AG20443 (cell line): ENCODE measurements around the gene ARHGAP8.
A peak's percentile ranks its signal among the peaks of the same experiment; 100 is the strongest.

Experiments used
- DNase-seq: peaks from one replicate; pipeline ENCODE4 v3.0.0; 2012; ENCODE audit warnings: low spot score, mixed read lengths

ARHGAP8 gene

DNA sequence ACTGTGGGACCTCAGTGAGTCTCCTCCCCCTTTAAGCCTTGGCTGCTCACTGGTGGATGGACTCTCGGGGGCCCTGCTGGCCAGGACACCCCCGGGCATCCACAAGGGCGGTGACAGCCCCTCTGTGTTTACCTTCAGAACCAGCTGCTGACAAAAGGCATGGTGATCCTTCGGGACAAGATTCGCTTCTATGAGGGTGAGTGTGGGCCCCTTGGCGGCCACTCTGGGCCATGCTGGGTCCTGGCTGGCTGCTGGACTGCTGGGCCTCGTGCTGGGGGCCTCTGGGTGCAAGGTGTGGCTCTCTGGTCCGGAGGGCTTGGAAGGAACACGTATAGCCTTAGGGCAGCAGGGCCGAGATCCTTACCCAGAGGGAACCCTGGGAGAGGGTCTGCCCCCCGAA, 25.9 kb upstream of the ARHGAP8 start:
- DNase-seq, result no peak

DNA sequence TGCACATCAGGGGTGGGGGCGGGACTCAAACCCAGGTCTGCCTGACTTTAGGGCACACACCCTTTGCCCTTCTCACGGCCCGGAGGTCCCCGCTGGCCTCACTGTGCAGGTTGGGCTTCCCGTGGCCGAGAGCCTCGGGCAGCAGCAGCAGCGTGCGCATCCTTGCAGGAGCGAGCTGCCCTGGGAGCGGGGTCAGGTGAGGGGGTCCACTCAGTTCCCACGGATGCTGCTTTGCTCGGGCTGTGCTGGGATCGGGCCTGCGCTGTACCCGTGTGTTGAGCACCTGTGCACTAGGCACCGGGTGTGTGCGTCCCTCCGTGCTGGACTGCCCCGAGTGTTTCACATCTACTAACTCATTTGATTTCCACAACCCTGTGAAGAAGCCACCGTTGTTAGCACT, 25.2 kb upstream of the ARHGAP8 start:
- DNase-seq, result no peak

DNA sequence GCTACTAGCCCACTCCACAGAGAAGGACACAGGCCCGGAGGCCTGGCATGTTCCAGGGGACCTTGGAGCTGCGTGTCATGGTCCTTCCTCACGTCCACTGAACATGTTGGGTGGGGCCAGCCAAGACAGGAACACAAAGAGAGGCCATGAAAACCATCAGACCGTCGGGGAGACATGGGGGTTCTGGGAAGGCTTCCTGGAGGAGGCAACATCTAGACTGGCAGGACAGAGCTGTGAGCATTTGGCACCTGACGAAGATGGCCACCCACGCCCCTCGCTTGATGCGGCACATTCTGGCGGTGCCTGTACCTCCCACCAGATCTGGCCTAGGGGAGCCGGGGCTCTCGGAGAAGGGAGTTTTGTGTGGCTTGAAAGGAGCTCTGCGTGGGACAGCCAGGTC, 24.7 kb upstream of the ARHGAP8 start:
- DNase-seq, result no peak

GRCh38 chr22:44728761-44729324, 23.5 kb upstream of the ARHGAP8 start:
- no peak for DNase-seq

DNA sequence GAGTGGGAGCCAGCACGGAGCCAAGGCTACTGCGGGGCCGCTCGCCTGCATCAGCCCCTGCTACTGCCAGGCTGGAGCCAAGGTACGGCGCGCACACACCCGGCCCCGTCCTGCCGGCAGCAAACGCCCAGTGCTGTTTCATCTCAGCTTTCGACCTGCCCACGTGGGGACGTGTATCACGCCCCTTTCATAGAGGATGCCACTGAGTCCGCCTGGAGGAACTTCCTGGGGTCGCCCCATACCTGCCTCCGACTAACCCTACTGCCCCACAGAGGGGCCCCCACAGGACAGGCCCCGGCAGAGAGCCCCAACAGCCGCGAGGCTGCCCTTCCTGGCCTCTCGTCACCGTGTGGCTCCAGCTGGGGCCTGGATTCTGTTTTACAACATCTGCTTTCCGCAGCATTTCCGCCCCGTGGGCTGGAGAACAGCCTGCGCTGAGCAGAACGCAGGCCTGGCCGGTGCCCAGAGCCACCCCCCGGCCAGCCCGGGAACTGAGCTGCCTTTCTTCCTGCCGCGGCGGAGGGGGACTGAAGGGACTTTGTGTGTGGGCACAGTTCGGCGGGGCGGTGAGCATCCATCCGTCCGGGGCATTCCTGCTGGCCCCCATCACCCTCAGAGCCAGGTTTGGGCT, 22.9 kb upstream of the ARHGAP8 start:
- no peak for DNase-seq

GRCh38 chr22:44730022-44730393, 22.4 kb upstream of the ARHGAP8 start:
- no peak for DNase-seq

DNA sequence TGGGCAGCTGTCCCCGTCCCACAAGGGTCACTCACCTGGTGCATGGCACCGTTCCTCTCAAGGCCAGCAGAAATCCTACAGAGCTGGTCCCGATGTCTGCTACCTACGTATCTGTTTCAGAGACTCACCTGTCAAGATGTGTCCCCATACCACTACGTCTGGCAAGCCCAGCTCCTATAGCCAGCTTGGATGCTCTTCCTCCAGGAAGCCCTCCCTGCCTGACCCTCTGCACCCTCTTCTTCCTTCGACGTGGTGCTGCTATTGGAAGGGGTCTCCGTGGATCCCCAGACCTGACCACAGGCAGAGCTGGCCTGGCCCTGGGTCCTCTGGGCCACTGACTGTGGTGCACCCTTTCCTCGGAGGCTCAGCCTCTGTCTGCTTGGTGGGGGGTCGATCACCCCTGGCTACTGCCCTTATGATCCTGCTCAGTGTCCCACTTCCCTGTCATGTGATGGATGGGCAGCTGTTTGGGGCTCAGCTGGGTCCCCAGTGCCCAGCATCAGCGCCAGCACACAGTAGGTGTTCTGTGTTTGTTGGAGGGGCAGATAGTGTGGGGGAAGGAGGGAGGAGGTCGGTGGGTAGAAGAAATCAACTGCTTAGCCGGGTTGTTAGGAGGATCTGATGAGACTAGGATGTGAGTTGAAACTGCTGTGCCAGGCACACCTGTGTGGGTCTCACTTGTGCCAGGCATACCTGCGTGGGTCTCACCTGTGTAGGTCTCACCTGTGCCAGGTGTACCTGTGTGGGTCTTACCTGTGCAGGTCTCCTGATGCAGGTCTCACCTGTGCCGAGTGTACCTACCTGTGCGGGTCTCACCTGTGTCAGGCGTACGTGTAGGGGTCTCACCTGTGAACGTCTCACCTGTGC, 21.7 kb upstream of the ARHGAP8 start:
- DNase-seq, result no peak

GRCh38 chr22:44731357-44731970, 20.9 kb upstream of the ARHGAP8 start:
- DNase-seq, result no peak

- no peak for DNase-seq
These were observed 20.3 kb upstream of the ARHGAP8 start for GRCh38 chr22:44732017-44732561.

DNA sequence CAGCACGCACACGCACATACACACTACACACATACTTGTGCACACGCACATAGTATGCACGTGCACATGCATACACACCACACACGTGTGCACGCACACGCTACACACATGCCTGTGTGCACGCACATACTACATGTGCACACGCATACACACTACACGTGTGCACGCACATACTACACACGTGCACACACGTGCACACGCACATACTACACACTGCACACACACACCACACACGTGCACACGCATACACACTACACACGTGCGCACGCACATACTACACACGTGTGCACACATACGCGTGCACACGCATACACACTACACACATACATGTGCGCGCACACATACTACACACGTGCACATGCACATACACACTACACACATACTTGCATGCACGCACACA, 19.7 kb upstream of the ARHGAP8 start:
- no peak for DNase-seq

DNA sequence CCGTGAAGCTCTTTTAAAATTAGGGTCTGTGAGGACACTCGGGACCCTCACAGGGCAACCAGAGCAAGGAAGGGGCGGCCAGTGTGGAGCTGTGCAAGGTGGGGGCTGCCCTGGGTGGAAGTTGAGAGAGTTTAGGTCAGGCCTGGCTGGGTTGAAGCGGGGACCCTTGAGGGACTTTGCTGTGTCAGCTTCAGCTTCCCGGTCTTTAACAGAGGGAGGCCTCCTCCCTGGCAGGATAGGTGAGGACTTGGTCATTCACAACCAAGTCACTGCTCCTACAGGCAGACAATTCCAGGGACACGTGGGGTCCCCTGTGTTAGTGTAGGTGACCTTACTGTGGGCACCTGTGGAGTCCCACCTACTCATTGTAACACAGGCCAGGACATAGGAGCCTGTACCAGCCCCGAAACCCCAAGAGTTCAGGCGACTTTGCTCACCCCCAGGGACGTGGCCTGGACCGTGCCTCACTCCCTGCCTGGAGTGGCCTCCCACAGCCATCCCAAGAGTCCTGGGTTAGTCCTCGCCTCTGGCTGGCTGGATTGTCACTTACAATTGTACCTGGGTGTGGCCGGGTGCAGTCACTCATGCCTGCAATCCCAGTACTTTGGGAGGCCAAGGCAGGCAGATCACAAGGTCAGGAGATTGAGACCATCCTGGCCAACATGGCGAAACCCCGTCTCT, 18.8 kb upstream of the ARHGAP8 start:
- DNase-seq, result no peak

DNA sequence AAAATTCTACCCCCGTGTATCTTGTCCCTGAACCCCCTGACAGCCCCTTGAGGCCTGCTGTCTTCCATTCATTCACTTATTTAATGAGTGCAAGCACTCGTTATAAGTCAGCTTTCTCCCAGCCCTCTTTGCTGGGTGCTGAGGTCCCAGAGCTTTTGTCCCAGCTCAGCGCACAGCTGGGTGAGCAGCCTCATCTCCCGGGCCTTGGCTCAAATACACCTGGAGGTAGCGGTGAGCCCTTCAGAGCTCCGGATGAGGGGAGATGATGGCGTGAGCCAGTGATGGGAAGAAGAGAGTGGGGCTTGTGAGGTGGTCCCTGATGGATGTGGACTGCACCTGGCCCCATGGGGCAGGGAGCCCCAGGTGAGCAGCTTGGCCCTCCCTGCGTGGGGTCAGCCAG, 18.1 kb upstream of the ARHGAP8 start:
- DNase-seq, result no peak

DNA sequence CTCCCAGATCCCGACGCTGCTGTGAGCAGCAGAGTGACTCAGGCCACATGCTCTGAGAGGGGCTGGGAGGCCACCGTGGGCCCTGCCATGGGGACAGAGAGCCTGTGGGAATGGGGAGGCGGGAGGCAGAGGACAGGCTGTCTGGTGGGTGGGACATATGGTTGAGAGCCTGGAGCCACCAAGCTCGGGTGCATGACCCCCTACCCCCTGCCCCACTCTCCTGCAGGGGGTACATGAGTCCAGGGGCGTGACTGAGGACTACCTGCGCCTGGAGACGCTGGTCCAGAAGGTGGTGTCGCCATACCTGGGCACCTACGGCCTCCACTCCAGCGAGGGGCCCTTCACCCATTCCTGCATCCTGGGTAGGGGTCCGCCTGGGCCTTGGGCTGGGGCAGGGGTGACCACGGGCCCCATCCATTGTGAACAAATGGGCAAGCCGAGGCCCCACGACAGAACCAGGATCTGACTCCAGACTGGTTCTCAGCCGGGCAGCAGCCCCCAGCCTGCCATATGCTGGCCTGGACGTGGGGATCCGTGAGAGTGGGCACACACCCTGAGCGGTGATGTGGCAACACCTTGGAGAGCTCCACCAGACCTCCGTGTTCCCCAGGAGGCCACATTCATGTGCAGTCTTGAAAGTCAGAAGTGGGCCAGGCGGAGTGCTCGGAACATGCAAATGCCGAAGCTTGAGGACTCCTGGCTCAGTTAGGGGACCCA, 17.4 kb upstream of the ARHGAP8 start:
- no peak for DNase-seq

- DNase-seq, result peak; percentile 87
These were observed 16.6 kb upstream of the ARHGAP8 start for GRCh38 chr22:44735518-44736428.

DNA sequence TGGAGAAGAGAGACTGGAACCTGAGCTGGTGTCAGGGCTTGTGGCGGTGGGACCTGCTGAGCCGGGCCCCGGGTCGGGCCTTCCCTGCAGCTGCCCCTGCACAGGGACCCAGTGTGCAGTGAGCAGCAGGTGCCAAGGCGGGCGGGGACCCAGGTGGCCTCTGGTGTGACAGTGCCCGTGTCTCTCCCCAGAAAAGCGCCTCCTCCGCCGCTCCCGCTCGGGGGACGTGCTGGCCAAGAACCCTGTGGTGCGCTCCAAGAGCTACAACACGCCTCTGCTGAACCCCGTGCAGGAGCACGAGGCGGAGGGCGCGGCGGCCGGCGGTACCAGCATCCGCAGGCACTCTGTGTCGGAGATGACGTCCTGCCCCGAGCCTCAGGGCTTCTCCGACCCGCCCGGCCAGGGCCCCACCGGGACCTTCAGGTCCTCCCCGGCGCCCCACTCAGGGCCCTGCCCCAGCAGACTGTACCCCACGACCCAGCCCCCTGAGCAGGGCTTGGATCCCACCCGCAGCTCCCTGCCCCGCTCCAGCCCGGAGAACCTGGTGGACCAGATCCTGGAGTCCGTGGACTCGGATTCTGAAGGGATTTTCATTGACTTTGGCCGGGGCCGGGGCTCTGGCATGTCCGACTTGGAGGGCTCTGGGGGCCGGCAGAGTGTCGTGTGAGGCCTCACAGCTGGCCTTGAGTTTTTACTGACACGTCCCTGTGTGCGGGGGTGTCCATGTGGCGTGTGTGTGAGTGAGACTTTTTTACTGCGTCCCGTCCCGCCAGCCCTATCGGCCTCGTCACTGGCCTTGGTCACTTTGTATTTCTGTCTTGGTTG, 15.6 kb upstream of the ARHGAP8 start:
- DNase-seq, result no peak

GRCh38 chr22:44737406-44738346, 14.7 kb upstream of the ARHGAP8 start:
- DNase-seq, result no peak

DNA sequence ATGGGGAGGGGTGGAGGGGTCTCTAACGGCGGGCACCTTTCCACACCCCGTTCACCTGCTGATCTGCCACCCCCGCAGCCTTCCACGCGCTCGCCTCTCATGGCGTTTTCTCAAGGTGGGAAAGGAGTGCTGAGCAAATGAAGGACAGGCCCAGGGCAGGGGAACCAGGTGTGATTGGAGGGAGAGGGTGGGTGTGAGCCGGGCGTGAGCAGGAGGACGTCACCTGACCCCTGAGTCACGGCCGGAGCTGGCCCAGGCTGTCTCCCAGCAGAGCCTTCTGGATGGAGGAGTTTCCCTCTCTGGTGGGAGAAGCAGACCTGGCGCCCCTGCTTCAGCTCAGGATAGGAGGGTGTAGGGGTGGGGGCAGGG, 14.0 kb upstream of the ARHGAP8 start:
- DNase-seq, result no peak

DNA sequence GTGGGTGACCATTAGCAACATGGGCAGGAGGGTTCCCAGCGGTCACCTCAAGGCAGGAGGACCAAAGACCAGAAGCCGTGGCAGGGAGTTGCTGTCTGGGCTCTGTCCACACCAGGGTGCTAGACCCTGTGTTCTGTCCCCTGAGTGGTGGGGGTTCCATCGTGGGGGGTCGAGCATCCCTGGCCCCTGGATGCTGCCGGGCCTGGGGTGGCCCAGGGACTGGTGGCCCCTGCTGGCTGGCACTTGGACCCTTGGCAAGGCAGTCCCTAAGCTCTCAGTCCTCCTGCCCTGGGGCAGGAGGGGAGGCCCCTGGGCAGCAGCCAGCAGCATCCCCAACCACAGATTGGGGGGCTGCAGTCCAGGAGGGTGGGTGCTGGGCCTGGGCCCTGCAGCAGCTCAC, 13.4 kb upstream of the ARHGAP8 start:
- DNase-seq, result no peak
